ENCODE measurements around the gene RNF40.

Gene RNF40

DNA sequence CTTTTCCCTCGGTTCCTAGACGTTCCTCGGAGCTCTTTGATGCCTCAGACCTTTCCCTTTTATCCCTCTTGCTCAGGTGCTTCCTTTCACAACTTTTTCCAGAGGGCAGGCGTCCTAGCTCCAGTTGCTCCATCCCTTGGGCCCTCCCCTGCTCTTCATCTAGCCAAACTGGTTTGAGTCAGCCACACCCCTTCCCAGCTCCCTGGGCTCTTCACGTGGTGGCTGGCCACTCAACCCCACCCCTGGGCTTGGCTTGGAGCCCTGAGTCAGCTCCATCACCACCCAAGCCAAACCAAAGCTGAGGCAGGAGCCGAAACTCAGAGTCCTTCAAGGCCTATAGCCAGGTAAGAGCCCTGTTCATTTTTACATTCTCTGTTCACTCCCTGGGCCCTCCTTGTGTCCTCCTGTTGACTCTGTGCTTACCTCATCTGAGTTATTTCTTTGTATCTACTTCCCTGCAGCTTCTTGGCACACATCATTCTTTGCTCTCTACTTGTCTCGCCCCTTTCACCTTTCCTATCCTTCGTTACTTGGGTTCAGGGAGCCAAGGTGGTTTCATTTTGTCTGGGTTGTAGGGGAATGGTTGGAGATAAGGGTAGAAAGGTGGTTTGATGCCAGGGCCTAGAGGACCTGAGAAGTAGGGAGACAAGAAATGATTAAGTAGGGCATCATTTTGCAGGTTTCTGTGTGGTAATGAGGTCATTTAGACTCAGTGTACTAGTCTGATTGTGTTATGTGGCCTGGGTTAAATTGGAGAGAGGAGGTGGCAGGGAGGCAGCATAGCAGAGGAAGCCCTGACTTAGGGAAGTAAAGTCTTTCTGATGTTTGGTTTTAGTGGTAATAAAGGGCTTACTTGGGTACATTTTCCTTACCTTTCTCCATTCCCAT is 21.5 kb upstream of the RNF40 start:
- no peak for DNase-seq (ENCODE audit: low read depth)

DNA sequence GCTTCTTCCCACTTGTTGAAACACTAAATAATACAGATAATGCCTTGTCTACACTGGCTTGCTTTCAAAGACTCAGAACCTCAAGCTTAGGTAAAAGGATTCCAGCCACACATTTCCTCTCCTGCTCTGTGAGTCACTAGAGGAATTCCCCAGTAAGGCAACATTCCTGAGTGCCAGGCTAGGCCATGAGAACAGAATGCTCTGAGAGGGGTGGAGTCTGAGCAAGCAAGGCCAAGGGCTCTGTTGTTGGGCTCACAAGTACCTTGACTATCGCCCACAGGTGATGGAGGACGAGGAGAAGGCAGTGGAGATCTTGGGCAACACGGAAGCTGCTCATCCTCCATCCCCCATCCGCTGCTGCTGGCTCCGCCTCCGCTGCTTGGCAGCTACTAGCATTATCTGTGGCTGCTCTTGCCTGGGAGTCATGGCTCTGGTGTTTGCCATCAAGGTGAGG is 20.6 kb upstream of the RNF40 start:
- no peak for DNase-seq (ENCODE audit: low read depth)

DNA sequence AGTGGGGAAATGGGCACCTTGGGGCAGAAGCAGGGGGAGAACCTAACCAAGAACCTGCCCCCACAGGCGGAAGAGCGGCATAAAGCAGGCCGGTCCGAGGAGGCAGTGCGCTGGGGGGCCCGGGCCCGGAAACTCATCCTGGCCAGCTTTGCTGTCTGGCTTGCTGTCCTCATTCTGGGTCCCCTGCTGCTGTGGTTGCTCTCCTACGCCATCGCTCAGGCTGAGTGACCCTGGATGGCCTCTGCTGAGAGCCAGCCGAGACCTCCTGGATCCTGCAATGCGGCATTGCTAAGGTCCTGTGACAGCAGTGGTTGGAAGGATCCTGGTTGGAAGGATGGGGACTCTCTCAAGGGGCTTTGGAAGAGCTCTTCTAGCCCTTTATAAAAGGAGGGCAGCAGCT is 18.4 kb upstream of the RNF40 start:
- DNase-seq (ENCODE audit: low read depth) = no peak

DNA sequence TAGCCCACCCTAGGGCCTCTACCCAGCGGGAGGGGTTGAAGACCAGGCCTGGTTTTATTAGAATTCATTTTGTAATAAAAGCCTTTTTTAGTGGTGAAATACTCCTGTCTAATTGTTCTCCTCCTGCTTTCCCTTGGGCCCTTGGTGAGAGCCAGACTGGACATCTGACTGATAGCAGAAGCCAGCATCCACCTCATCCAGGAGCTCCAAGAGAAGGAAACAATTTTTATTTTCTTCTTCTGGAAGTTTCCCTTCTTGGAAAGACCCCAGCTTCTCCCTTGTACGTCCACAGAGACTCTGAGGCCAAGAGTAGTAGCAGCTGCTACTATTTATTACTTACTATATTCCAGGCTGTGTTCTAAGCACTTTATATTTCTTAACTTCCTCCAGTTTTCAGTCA is 17.9 kb upstream of the RNF40 start:
- DNase-seq (ENCODE audit: low read depth) = no peak

DNA sequence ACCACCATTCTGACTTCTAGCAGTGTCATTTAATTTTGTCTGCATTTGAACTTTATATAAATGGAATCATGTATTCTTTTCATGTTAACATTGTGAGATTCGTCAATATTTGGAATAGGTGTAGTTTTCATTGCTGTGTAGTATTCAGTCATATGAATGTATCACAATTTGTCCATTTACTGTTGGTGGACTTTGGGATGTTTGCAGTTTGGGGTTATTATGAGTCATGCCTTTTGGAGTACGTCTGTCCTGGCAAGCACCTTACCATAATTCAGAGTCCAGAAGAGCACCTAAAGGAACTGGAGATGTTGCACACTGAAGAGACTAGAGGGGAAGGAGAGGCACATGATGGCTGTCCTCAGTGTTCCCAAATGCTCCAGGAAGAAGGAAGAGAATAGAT is 17.0 kb upstream of the RNF40 start:
- DNase-seq (ENCODE audit: low read depth) = no peak

DNA sequence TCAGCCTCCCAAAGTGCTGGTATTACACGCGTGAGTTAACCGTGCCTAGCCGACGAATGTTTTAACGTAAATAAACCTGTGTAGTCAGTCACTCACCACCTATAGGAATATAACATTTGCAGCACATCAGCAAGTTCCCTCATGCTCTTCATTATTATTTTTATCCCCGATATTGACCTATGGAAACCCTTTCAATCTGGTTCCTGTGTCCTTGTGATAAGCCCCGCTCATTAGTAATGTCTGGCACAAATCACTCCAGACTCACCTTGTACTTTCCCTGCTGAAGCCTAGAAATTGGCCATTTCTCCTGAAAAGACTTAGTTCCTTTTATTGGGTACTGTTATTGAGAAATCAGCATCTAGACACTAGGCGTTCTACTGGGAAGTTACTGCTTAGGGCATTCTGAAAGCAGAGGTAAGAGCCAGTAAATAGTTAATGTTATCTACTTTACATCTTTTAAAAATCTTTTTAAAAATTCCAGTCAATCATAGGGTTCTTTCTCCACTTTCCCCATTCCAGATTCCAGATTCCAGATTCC is 15.4 kb upstream of the RNF40 start:
- DNase-seq (ENCODE audit: low read depth) = no peak

DNA sequence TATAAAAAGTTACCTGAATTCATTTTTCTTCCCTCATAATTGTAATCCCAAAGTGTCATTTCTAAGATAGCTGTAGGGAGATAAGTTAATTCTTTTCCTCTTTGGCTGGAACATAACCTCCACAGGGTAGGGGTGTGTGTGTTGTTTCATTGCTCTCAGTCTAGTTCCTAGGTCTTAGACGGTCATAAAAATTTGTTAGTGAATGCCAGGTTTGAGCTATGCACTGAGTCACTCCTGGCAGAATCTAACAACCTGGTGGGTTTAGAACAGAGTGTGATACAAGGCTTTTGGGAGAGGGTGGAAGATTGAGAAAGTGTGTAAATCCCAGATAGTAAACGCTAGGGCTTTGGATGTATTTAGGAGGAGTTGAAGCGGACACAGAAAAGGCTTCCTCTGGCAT is 14.8 kb upstream of the RNF40 start:
- DNase-seq (ENCODE audit: low read depth) = no peak

DNA sequence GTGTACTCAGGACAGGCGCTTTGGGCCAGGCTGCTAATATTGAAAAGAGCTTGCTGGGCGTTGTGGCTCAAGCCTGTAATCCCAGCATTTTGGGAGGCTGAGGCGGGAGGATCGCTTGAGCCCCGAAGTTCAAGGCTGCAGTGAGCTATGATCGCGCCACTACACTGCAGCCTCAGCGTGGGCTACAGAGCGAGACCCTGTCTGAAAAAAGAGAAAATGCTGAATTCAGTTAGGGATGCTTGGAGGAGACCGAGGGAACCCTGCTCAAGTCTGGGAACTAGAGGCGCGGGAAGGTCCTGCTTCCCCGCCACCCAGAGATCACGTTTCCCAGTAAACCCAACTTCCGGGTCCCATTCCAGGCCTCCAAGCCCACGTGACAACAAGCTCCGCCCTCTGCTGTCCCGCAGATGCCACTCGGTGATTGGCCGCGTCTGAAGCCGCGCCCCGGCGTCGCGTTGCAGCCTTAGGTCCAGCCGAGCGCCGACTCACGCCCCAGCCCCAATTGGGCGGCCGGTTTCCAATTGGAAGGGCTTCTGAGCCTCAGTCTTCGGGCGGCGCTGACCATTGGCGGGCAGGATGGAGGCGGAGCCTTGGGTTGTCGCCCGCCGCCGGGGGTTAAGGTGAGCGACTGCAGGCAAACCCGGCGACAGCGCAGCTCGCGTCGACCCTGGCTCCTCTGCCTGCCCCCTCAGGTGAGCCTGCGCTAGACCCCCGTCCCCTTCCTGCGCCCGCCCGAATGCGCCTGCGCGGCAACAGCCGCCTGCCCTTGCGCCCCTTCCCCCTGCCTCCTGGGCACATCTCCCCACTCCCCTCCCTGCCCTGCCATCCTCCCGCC is 14.1 kb upstream of the RNF40 start, which contains the start of gene PHKG2:
TSS of gene PHKG2 (plus strand) at position 627 of the 835 bp plus-strand sequence. CDS start 396 bp downstream, outside the sequence.
- peak; percentile 90 for DNase-seq (ENCODE audit: low read depth)

DNA sequence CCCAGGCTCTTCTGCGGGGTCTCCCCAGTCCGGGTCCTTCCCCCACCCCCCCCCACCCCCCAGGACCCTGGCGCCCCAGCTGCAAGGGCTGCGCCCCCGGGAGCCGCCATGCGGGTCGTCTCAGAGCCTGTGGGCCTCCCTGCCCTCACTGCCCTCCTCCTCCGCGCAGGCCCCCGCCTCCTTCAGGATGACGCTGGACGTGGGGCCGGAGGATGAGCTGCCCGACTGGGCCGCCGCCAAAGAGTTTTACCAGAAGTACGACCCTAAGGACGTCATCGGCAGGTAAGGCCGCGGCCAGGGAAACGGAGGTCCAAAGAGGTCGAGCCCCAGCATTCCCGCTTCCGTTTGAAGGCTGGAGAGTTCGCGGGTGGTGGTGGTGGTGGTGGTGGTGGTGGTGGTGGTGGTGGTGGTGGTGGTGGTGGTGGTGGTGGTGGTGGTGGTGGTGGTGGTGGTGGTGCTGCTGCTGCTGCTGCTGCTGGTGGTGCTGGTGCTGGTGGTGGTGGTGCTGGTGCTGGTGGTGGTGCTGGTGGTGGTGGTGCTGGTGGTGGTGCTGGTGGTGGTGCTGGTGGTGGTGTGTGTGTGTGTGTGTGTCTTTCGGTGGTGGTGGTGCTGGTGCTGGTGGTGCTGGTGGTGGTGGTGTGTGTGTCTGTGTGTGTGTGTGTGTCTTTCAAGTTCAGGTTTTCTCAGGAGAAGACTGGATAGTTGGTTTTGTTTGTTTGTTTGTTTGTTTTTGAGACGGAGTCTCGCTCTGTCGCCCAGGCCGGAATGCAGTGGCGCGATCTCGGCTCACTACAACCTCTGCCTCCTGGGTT is 13.3 kb upstream of the RNF40 start:
- no peak for DNase-seq (ENCODE audit: low read depth)

DNA sequence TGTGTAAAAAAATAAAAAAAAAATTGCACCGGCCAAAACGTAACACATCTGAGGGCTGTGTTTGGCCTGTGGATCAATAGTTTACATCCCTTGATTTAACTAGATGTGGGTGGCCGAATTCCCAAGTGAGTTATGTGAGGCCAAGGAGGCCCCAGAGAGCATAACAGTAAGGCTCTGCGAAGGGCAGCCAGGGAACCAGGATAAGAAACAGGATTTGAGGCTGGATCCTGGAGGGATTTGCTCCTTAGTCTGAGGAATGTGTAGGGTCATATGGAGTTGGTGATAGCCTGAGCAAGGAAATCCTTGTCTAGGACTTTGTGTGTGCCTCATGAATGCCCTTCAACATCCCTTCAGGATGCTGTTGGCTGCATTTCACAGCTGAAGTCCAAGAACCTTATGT is 11.9 kb upstream of the RNF40 start:
- no peak for DNase-seq (ENCODE audit: low read depth)

DNA sequence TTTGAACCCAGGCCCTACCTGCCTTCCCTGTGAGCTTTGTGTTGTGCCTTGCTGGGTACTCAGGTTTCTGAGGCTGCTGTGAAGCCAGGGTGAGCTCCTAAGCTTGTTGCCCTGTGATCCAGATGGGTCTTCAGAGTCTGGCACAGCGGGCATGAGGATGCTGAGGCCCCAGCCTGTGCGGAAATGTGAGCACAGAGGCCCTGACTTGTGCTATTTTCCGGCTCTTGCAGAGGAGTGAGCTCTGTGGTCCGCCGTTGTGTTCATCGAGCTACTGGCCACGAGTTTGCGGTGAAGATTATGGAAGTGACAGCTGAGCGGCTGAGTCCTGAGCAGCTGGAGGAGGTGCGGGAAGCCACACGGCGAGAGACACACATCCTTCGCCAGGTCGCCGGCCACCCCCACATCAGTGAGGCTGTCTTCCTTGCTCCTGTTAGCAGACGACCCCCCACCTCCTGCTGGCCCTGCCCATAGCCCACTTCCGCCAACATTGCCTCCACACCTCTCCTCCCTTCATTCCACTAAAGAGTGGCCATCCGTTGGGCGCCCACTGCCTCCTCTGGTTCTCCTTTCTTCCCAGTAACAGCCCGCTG is 11.2 kb upstream of the RNF40 start:
- DNase-seq (ENCODE audit: low read depth) = no peak

DNA sequence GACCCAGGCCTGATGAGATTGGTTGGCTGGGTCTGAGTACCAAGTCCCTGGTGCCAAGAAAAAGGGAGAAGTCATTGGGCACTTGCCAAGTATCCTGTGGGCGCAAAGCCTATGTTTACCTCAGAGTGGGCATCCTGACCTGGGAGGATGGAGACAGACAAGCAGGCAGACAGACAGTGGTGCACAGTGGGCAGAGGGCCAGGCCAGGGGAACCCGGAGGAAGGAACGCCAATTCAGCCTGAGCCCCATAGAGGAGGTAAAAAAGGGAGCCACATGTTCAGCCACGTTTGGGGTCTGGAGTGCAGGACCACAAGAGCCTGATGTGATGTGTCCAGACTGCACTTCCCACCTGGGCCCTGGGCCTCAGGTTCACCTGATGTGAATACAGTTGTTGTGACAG is 8.5 kb upstream of the RNF40 start:
- no peak for DNase-seq (ENCODE audit: low read depth)

DNA sequence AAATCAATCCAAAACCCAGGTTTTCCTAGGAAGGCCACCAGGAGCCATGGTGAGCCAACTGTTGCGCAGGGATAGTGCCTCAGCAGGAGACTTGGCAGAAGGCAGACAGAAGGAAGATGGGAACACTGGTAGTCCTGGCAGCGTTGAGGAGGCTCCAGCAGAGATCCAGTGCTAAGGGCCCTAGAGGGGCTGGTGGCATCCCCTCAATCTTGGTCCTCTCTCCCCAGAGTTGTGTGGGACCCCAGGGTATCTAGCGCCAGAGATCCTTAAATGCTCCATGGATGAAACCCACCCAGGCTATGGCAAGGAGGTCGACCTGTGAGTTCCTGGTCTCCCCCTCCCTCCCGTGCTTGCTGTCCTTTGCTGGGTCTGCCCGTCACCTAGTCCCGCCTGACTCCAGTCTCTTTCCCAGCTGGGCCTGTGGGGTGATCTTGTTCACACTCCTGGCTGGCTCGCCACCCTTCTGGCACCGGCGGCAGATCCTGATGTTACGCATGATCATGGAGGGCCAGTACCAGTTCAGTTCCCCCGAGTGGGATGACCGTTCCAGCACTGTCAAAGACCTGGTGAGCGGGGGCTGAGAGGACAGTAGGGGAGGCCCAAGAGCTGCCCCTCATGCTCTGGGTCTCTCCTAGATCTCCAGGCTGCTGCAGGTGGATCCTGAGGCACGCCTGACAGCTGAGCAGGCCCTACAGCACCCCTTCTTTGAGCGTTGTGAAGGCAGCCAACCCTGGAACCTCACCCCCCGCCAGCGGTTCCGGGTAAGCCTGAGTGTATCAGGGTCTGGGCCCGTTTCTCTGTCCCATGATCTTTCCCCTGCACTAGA is 6.0 kb upstream of the RNF40 start:
- no peak for DNase-seq (ENCODE audit: low read depth)

DNA sequence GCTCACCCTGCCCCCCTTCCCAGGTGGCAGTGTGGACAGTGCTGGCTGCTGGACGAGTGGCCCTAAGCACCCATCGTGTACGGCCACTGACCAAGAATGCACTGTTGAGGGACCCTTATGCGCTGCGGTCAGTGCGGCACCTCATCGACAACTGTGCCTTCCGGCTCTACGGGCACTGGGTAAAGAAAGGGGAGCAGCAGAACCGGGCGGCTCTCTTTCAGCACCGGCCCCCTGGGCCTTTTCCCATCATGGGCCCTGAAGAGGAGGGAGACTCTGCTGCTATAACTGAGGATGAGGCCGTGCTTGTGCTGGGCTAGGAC is 5.4 kb upstream of the RNF40 start:
- DNase-seq (ENCODE audit: low read depth) = no peak

DNA sequence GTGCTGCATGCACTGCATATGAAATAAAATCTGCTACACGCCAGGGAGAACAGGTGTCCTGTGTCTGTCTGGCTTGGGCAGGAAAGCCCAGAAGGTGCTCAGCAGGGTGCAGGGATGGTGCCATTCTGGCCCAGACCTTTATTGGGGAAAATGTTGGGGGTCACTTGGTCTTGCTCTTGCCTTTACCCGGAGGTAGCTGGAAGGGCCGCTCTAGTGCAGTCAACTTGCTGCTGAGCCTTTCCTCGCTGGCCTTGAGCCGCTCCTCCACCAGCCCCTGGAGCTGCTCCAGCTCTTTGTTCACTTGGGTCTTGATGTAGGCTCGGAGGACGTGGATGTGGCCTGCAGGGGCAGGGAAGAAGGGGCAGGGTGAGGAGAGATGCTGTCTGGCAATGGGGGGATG is 4.8 kb upstream of the RNF40 start:
- no peak for DNase-seq (ENCODE audit: low read depth)

DNA sequence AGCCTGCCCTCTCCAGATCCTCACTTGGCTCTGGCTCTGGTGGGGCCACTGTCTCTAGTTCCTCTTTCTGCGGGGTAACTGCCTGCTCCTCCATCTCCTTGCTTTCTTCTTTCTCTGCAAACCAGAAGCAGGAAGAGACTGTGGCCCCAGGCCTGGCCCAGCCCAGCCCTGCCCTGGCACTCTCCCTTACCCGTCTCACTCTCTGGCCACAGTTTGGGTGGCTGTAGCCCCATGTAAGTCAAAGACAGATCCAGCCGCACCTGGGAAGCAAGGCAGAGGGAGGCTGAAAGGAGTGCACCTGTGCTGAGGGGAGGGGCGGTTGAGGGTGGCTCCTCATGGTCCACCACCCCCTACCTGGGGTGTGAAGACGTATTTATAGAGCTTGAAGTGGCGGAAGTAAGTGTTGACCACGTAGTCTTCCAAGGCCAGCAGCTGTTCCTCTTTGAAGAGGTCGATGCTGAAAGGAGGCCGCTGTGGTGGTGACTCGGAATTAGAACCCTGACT is 3.1 kb upstream of the RNF40 start:
- DNase-seq (ENCODE audit: low read depth) = no peak

DNA sequence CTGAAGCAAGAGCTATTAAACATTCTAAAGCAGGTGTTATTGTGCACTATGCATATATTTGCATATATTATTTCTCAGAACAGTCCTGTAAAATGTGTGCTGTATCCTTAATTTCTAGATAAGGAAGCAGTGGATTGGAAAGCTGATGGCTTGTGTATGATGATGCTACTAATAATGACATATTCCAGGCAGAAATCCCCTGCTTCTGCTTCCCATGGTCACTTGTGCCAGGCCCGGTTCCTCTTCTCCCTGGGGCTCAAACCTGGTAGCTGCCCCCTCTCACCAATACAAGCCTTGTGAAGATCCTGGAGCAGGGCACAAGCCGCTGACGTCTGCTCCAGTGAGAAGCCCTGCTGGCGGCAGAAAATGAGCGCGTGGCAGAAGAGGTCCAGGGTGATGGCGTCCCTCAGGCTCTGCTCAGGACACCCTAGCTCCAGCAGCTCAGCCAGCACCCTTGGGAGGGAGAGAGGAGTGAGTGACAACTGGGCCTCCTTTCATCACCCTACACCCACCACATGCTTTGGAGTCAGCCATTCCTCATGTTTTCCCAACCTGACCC is 2.0 kb upstream of the RNF40 start:
- no peak for DNase-seq (ENCODE audit: low read depth)

DNA sequence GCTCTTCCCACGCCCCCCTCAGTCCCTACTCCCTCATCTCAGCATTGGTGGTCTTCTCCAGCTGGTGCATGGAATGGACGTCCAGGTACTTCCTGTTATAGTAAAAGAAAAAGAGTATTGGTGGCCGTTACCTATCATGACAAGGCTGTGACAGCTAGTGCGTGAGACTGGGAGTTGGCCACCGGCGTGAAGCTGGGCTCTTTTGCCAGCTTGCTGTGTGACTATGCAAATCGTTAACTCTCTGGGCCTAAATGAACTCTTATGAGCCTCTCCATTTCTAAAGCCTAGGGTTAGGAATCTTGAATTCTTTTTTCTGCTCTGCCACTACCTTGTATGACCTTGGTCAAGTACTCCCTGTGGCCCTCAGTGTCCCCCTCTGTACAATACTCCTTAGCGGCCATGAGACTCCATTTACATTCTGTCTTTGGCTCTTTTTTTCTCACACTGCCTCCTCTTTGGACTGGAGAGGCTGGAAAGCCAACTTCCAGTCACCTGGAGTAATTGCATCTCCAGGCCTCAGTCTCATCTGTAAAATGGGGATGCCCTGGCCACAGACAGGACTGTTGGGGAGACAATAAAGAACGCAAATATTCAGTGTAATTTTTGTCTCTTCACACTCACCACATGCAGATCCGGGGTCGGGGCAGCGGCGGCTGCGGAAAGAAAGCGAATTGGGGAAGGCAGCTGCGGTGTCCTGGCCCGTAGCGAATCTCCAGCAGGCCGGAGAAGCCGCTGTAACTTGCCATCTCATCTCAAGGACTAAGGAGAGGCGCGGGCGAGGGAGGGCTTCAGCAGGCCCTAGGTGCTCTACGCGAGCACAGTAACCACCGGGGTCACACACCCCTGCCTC is 1.3 kb upstream of the RNF40 start:
- no peak for DNase-seq (ENCODE audit: low read depth)

DNA sequence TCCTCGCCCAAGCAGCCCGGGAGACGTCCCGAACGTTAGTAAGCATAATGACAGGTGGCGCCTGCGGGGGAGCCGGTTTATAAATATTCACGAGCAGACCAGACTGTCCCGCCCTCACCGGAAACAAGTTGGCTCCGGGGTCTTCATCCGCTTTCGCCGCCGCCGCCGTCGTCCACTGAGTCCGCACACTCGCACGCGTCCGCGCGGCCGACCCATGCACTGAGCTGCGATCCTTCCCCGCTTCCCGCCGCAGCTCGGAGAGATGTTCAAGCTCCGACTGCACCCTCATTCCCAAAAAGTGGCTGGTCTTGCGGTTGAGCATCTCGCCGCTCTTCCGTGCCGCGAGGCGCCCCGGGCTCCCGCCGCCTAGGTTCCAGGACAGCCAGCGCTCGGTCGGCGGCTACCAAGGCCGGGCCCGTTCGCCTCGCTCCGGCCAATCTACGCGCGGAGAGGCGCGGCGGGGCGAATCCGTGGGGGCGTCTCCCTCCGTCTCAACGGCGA is 645 bp upstream of the RNF40 start:
- peak; percentile 16 for DNase-seq (ENCODE audit: low read depth)
